Uterus (tissue), 4 donors: ENCODE results near the gene C8G. TPM values are rescaled to one million over a fixed set of nuclear protein-coding genes. Genes with fewer than 3 reads are reported as not detected.

ENCODE experiments used
- DNase-seq, 2 donors: peaks; one replicate each; pipeline ENCODE4 v3.0.0-alpha.2; 2019 to 2020
- H3K27ac ChIP-seq, 2 donors: fragments of 200-600 bp; sonication (generic); 1 replicate in 1 of 2; 2 replicates in 1 of 2; pipeline ENCODE4 v1.5.1; 2016 to 2018
- H3K27me3 ChIP-seq, 2 donors: fragments of 200-600 bp; sonication (generic); one replicate each; pipeline ENCODE4 v1.5.1; 2018 to 2019; ENCODE audit warnings: control low read depth in 1 of 2
- H3K36me3 ChIP-seq, 2 donors: fragments of 200-600 bp; sonication (generic); one replicate each; pipeline ENCODE4 v1.5.1; 2019; ENCODE audit warnings: control low read depth in 1 of 2
- H3K4me1 ChIP-seq, 2 donors: fragments of 200-600 bp; sonication (generic); one replicate each; pipeline ENCODE4 v1.5.1; 2018 to 2019; ENCODE audit warnings: control low read depth in 1 of 2
- H3K4me3 ChIP-seq, 2 donors: fragments of 200-600 bp; sonication (generic); 1 replicate in 1 of 2; 2 replicates in 1 of 2; pipeline ENCODE4 v1.5.1; 2018 to 2019; ENCODE audit warnings: mild to moderate bottlenecking in 1 of 2
- H3K9me3 ChIP-seq, 2 donors: fragments of 200-600 bp; sonication (generic); one replicate each; pipeline ENCODE4 v1.5.1; 2019; ENCODE audit warnings: control low read depth in 1 of 2
- POLR2A ChIP-seq, 2 donors: fragments of 450-650 bp; IDR thresholded peaks; one replicate each; pipeline ENCODE4 v1.6.1; 2016; ENCODE audit warnings: antibody characterized with exemption in 2 of 2, mild to moderate bottlenecking in 1 of 2, moderate library complexity in 1 of 2
- intact Hi-C: fragments of 100-400 bp; cut with DNase I; formaldehyde crosslinking; loops from one replicate; pipeline ENCODE4 v1.15.1; 2023; ENCODE audit warnings: low total_unique reads
- total RNA-seq, 4 donors: library from RNA; depleted of rRNA in 3 of 4; stranded (reverse); fragments of >200 nt in 3 of 4; gene quantifications; one replicate each; pipeline versions ENCODE4 v1.1.0 to v1.2.4, GENCODE V29; 2014 to 2023
- TF ChIP-seq, protein P1 (sequence below), 4 experiments: fragments of 200-600 bp in 2 of 4; fragments of 450-650 bp in 2 of 4; sonication (generic) in 2 of 4; IDR thresholded peaks; one replicate each; pipeline ENCODE4 v1.5.1; 2016 to 2019; ENCODE audit warnings: antibody characterized with exemption in 4 of 4, mild to moderate bottlenecking in 2 of 4, moderate library complexity in 1 of 4
- donor health status: DM: yes; HTN: yes; CAD: no.

Gene C8G
- total RNA-seq, 4 donors from 2014 or later = not detected

DNA sequence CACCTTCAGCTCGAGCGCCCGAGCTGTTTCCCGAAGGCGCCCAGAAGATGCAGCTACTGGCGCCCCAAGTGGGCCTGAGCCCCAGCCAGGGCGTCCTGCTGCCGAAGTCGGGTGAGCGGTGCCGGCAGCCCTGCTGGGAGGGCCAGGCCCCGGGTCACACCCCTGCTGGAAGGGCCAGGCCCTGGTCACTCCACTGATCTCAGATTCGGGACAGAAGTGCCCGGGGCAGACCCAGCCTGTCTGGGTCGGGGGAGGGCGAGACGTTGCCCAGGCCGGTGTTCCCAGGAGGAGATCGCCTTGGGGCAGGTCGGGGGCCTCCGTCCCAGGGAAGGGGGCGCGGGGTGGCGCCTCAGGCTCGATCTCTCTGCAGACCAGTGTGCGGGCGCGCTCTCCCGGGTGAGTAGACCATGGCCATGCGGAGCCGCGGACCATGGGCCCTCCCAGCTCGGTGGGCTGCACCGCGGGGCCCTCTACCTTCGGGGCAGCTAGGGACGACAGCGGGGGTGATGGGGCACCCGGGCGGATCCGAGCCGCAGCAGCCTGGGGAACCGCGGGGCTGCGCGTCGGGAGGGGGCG, 40.1 kb downstream of the C8G start:
- TF ChIP-seq, protein P1, sequence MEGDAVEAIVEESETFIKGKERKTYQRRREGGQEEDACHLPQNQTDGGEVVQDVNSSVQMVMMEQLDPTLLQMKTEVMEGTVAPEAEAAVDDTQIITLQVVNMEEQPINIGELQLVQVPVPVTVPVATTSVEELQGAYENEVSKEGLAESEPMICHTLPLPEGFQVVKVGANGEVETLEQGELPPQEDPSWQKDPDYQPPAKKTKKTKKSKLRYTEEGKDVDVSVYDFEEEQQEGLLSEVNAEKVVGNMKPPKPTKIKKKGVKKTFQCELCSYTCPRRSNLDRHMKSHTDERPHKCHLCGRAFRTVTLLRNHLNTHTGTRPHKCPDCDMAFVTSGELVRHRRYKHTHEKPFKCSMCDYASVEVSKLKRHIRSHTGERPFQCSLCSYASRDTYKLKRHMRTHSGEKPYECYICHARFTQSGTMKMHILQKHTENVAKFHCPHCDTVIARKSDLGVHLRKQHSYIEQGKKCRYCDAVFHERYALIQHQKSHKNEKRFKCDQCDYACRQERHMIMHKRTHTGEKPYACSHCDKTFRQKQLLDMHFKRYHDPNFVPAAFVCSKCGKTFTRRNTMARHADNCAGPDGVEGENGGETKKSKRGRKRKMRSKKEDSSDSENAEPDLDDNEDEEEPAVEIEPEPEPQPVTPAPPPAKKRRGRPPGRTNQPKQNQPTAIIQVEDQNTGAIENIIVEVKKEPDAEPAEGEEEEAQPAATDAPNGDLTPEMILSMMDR (IDR thresholded peaks at IDR 0.05) = no peak
- no peak for TF ChIP-seq POLR2A (IDR thresholded peaks at IDR 0.05)
- Histone ChIP-seq H3K27me3 (peaks cover 8 to 16% of the 10 kb centered on the region in 2 donors), H3K4me3 (no peak overlapping the region), H3K27ac (no peak overlapping the region), H3K4me1 (no peaks in the 10 kb centered on the region), H3K9me3 (no peaks in the 10 kb centered on the region), H3K36me3 (no peaks in the 10 kb centered on the region)
- no peak for DNase-seq
- intact Hi-C loops = no loop called here

DNA sequence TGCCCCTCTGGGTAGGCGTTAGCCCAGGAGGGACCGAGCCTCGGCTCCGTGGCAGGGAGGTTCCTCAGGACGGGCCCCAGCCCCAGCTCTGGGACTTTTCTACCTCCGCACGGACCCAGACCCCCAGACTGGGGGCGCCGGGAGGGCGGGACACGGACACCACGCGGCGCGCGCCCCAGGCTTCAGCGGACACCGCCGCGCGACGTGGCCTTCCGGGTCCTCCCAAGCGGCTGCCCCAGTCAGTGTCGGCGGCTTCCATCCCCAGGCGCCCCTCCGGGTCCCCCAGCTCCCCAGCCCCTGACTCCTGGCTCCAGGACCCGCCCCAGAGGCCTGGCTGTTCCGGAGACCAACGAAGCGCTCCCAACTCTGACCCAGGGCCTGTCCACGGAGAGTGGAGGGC, 40.8 kb downstream of the C8G start:
- Histone ChIP-seq H3K27me3 (peaks cover 8 to 16% of the 10 kb centered on the region in 2 donors), H3K4me3 (no peak overlapping the region), H3K36me3 (no peaks in the 10 kb centered on the region), H3K9me3 (no peaks in the 10 kb centered on the region), H3K4me1 (no peaks in the 10 kb centered on the region), H3K27ac (no peak overlapping the region)
- TF ChIP-seq POLR2A (IDR thresholded peaks at IDR 0.05) = no peak
- TF ChIP-seq, protein P1 (IDR thresholded peaks at IDR 0.05) = no peak
- intact Hi-C loops = no loop called here
- no peak for DNase-seq

DNA sequence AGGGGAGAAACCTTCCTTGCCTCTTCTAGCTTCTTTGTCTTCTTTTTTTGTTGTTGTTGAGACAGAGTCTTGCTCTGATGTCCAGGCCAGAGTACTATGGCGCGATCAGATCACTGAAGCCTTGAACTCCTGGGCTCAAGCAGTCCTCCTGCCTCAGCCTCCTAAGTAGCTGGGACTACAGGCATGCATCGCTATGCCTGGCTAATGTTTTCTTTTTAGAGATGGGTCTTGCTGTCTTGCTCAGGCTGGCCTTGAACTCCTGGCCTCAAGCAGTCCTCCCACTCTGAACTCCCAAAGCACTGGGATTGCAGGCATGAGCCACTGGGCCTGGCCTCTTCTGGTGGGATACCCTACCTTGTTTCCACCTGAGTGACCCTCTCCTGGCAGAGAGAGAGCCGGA, 43.8 kb downstream of the C8G start:
- no peak overlapping the region for H3K4me3 ChIP-seq
- DNase-seq = no peak
- TF ChIP-seq POLR2A (IDR thresholded peaks at IDR 0.05) = no peak
- TF ChIP-seq, protein P1 (IDR thresholded peaks at IDR 0.05) = no peak
- no peaks in the 10 kb centered on the region for H3K36me3 ChIP-seq
- intact Hi-C loops = no loop called here
- H3K27me3 ChIP-seq = peaks cover 8 to 16% of the 10 kb centered on the region in 2 donors
- H3K27ac ChIP-seq = no peak overlapping the region
- no peaks in the 10 kb centered on the region for H3K9me3 ChIP-seq
- peaks cover 0 to 6% of the 10 kb centered on the region in 2 donors for H3K4me1 ChIP-seq

DNA sequence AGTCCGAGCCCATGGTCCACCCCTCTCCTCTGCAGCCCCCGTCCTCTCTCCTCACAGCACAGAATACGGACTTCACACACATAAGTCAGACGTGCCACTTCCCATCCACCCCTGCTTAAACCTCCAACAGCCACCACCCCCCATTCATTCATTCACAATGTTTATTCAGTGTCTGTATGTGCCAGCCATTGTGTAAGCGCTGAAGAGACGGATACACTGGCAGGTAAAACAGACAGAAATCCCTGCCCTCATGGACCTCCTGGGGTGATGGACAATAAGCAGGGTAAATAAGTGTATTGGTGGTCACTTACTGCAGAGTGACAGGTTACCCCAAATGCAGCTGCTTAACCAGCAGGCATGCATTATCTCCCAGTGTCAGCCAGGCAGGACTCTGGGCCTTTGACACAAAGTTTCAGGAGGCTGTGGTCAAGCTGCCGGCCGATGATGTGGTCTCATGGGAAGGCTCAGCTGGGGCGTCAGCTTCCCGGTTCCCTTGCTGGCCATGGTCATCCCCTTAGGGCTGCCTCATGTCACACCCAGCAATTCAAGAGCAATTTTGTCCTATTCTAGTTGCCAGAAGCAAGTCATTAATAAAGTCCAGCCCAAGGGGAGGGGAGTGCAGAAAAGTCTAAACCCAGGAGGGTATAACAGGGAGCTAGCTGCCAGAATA, 45.3 kb downstream of the C8G start:
- H3K9me3 ChIP-seq = no peaks in the 10 kb centered on the region
- TF ChIP-seq POLR2A (IDR thresholded peaks at IDR 0.05) = no peak
- TF ChIP-seq, protein P1 (IDR thresholded peaks at IDR 0.05) = no peak
- H3K4me3 ChIP-seq = no peak overlapping the region
- H3K4me1 ChIP-seq = peaks cover 0 to 6% of the 10 kb centered on the region in 2 donors
- H3K36me3 ChIP-seq = no peaks in the 10 kb centered on the region
- DNase-seq = no peak
- peaks cover 0 to 12% of the 10 kb centered on the region in 2 donors for H3K27me3 ChIP-seq
- no peak overlapping the region for H3K27ac ChIP-seq
- intact Hi-C loops = no loop called here

DNA sequence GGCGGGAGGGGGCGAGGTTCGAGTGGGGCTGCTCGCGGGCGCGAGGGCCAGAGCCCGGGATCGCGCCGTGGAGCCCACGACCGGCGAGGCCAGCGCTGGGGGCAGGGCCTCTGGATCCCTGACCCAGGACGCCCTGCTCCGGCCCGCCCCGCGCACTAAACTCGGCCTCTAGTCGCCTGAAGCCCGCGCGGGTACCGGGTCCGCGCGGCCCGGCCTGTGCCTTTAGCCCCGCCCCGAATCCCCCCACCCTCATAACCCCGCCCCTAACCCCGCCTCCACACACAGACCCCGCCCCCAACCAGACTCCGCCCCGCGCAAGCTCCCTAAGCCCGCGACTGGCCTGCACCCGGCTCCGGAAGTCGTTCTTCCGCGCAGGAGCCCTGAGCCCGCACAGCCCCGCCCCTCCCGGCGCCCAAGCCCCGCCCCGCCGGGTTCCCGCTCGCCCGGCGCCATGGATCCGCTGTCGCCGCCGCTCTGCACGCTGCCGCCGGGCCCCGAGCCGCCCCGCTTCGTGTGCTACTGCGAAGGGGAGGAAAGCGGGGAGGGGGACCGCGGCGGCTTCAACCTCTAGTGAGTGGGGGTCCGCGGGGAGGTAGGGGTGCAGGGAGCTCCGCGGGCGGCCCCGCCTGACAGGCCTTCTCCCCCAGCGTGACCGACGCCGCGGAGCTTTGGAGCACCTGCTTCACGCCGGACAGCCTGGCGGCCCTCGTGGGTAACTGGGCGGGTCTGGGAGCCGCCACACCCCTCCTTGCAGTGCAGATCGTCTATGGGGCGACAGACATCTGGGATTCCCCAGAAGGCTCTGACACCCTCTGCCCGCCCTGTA, 47.2 kb downstream of the C8G start, which contains the start of gene PAXX:
Gene PAXX (plus strand): TSS at position 430 of the 826 bp plus-strand sequence. CDS start 22 bp downstream, at position 452.
- Histone ChIP-seq H3K27me3 (no peaks in the 10 kb centered on the region), H3K4me3 (peak within 1 kb of the TSS; percentile 46 to 88), H3K36me3 (no peaks in the 10 kb centered on the region), H3K4me1 (peaks cover 0 to 19% of the 10 kb centered on the region in 2 donors), H3K9me3 (no peaks in the 10 kb centered on the region), H3K27ac (peak within 1 kb of the TSS; percentile 83 to 91)
- peak in 1 of 2 donors; percentile 35 for TF ChIP-seq POLR2A (IDR thresholded peaks at IDR 0.05)
- TF ChIP-seq, protein P1 (IDR thresholded peaks at IDR 0.05) = peak in 1 of 4 experiments; percentile 2
- DNase-seq = peak; percentile 89 to 91
- intact Hi-C loops = no loop called here
